HT-29 (cell line): ENCODE data around the gene CNTN4. TPM values are rescaled to one million over a fixed set of nuclear protein-coding genes. Genes with fewer than 3 reads are reported as not detected.
"Not testable (repeated sequence)": the region's sequence is repeated elsewhere in the genome, so short reads cannot be mapped to it uniquely, and the experiment has no call there.

Experiments
- DNase-seq: peaks from one replicate; pipeline ENCODE4 v3.0.0-alpha.2; 2015; ENCODE audit warnings: low spot score
- total RNA-seq: library from RNA; depleted of rRNA; stranded (reverse); fragments of >200 nt; shearing (Covaris generic); gene quantifications from 2 replicates; pipeline ENCODE4 v1.2.3, GENCODE V29; 2014

CNTN4 gene
- total RNA-seq, 1 experiment from 2014 or later: not detected

GRCh38 chr3:2783261-2783660 lies 684.6 kb downstream of the CNTN4 start:
- DNase-seq: no peak

GRCh38 chr3:2784627-2785026 lies 686.0 kb downstream of the CNTN4 start:
- DNase-seq: no peak

GRCh38 chr3:2790266-2790815 lies 691.7 kb downstream of the CNTN4 start:
- DNase-seq: no peak

DNA sequence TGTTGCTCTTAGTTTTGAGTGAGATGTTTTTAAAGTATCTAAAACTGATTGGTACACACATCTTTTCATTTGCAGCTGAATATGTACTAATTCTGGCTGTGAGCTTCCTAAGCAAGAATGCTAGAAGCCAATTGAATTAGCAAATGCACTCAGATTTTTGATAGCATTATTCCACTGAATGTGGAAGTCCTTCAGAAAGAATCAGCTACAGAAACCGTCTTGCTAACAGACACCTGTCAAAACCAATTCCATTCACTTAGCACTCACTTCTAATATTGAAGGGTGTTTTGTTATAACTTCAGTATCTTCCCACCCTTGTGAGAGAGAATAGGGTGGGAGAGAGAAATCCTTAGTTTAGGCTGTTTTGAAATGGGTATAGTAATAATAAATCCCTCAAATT lies 693.8 kb downstream of the CNTN4 start:
- DNase-seq: no peak

DNA sequence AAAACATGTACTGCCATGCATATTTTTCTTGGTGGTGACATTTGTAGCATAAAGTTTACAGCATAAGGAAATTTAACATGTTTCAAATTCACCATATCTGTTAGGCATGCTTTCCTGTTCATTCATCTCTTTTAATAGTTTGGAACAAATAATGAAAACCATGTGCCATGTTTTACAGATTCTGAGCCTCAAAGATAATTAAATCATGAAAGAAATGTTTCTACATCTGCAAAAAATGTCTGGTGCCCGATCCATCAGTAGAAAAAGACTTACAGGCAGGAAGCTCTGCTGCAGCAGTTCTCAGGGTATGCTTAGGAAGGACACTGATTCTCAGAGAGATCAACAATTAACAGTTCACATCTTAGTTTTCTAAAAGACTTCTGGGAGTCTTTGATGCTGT lies 695.3 kb downstream of the CNTN4 start:
- DNase-seq: no peak

- DNase-seq: no peak
Observed at GRCh38 chr3:2802429-2802828, 703.8 kb downstream of the CNTN4 start.

- DNase-seq: no peak
Observed at GRCh38 chr3:2807514-2807913, 708.8 kb downstream of the CNTN4 start.

DNA sequence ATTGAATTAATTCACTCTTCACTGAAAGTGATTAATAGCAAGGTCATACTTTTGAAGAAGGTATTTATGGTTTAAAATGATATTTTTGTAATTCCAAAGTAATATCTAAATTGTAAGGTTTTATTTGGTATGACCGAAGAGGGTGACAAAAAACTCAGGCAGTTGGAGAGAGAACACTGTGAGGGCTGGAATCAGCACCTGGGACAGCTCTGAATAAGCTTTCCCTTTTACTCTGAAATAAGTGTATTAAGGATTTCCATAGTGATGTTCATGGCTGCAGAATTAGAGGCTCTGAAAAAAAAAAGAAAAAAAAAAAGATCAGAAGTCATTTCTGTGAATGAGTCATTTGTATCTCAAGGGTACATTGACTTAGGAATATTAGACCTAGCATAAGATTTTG lies 712.1 kb downstream of the CNTN4 start:
- no peak for DNase-seq

- DNase-seq: no peak
Observed at GRCh38 chr3:2819571-2819970, 720.9 kb downstream of the CNTN4 start.

DNA sequence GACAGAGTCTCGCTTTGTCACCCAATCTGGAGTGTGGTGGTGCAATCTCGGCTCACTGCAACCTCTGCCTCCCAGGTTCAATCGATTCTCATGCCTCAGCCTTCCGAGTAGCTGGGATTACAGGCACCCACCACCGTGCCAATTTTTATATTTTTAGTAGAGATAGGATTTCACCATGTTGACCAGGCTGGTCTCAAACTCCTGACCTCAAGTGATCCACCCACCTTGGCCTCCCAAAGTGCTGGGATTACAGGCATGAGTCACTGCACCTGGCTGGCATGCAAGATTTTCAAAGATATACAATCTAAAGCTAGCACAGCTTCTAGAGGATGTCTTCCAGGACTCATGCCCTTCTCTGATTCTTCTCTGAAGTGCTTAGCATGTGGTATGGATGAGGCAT lies 722.3 kb downstream of the CNTN4 start:
- not testable (repeated sequence) for DNase-seq

DNA sequence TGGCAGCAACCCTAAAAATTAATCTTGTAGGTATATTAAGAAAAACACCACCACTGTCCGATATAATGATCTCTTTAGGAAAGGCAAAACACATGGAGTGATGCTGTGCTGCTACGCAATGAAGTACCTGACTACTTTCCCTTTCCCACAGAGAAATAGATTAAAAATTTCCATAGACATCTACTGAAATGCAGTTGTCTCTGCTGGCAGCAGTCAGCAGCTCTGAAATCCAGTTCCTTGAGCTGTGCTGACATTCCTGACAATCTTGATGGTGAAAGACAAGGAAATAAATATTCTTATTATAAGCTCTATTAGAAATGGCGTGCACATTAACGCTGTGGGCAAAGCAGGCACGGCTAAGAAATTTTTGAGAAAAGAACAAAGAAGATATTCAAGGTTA lies 723.9 kb downstream of the CNTN4 start:
- no peak for DNase-seq

GRCh38 chr3:2823031-2823430 lies 724.4 kb downstream of the CNTN4 start:
- DNase-seq: no peak

GRCh38 chr3:2823437-2824211 lies 725.0 kb downstream of the CNTN4 start:
- no peak for DNase-seq

GRCh38 chr3:2826036-2826435 lies 727.4 kb downstream of the CNTN4 start:
- DNase-seq: no peak

GRCh38 chr3:2826453-2826852 lies 727.8 kb downstream of the CNTN4 start:
- DNase-seq: no peak

- no peak for DNase-seq
Observed at GRCh38 chr3:2837239-2837638, 738.6 kb downstream of the CNTN4 start.

DNA sequence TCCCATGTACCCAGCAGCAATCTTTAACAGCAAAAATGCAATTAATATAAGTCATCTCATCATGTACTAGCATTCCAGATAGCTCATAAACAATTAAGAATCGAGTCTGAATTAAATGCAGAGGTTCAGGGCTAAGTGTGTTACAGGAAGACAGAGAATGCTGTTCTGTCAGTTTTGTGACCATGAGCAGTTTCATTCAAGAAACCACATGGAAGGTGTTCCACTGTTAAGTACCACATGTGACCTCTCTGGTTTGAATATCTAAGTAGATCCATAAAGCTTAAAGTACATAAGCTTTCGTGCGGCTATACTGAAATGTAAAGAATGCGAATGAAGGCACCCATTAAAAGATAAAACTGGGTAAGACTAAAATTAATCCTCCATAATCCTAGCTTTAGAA lies 739.2 kb downstream of the CNTN4 start:
- no peak for DNase-seq

- DNase-seq: no peak
Observed at GRCh38 chr3:2838546-2839157, 740.0 kb downstream of the CNTN4 start.

DNA sequence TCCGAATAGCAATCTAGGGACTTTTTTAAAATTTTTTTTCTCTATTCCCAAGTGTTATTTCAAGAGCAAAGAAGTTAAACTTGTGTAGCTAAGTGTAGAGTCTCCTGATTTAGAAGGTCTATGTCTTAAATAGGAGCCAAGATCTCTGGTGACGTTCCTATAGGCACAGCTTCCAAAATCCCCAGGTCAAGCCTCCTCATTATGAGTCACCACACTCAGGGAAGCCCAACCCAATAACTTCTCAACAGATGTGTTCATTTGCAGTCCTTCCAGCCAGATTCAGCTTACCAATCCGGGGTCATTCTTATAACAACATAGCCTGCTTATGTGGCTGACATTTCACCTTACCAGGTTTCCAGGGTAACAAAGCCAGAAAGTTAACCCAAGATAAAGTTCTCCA lies 741.2 kb downstream of the CNTN4 start:
- no peak for DNase-seq

GRCh38 chr3:2847062-2847841 lies 748.6 kb downstream of the CNTN4 start:
- DNase-seq: no peak

GRCh38 chr3:2849092-2849491 lies 750.4 kb downstream of the CNTN4 start:
- DNase-seq: no peak

DNA sequence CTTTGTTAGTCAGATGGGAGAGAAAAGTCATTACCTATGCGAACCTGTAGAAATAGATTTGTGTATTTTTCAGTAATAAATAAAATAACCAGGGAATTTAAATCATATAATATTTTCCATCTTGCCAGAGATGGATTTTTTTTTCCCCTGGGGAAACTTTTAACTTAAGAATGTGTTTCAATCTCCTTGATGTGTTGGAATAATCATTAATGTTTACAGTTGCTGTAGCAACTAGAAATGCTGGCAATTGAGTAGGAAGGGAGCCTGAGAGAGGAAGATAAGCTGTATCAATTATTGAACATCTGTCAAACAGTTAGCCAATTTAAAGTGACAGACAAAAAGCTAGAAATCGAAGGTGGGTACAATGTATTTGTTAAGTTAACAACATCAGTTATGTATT lies 752.0 kb downstream of the CNTN4 start:
- no peak for DNase-seq
